Suprapubic skin (tissue), 4 donors: ENCODE results near the gene WWOX. TPM values are rescaled to one million over a fixed set of nuclear protein-coding genes. Genes with fewer than 3 reads are reported as not detected.

ENCODE experiments used
- DNase-seq, 2 donors: peaks; one replicate each; pipeline ENCODE4 v3.0.0-alpha.2; 2019; ENCODE audit warnings: low spot score in 2 of 2
- H3K27ac ChIP-seq: fragments of 200-600 bp; sonication (generic); one replicate; pipeline ENCODE4 v1.5.1; 2019
- H3K27me3 ChIP-seq: fragments of 200-600 bp; sonication (generic); one replicate; pipeline ENCODE4 v1.5.1; 2019
- H3K36me3 ChIP-seq: fragments of 200-600 bp; sonication (generic); one replicate; pipeline ENCODE4 v1.5.1; 2019
- H3K4me1 ChIP-seq: fragments of 200-600 bp; sonication (generic); one replicate; pipeline ENCODE4 v1.5.1; 2019
- H3K4me3 ChIP-seq: fragments of 200-600 bp; sonication (generic); one replicate; pipeline ENCODE4 v1.5.1; 2019; ENCODE audit warnings: mild to moderate bottlenecking
- H3K9me3 ChIP-seq: fragments of 200-600 bp; sonication (generic); one replicate; pipeline ENCODE4 v1.5.1; 2019
- CTCF ChIP-seq, 2 donors: fragments of 200-600 bp in 1 of 2; fragments of 450-650 bp in 1 of 2; sonication (generic) in 1 of 2; IDR thresholded peaks; one replicate each; pipeline ENCODE4 v1.5.1; 2016 to 2019; ENCODE audit warnings: antibody characterized with exemption in 2 of 2, mild to moderate bottlenecking in 1 of 2, moderate library complexity in 1 of 2
- EP300 ChIP-seq: sonication (generic); formaldehyde crosslinking; IDR thresholded peaks from one replicate; pipeline ENCODE4 v1.6.1; 2017; ENCODE audit warnings: antibody characterized with exemption
- POLR2A ChIP-seq, 2 donors: fragments of 450-650 bp; IDR thresholded peaks; one replicate each; pipeline ENCODE4 v1.6.1; 2017; ENCODE audit warnings: antibody characterized with exemption in 2 of 2, mild to moderate bottlenecking in 2 of 2, moderate library complexity in 2 of 2
- POLR2AphosphoS5 ChIP-seq, 3 donors: sonication (generic); formaldehyde crosslinking; IDR thresholded peaks; one replicate each; pipeline ENCODE4 v1.6.1; 2017; ENCODE audit warnings: antibody characterized with exemption in 3 of 3
- WGBS: methylation state at CpG from one replicate; pipeline ENCODE4 v1.1.5; 2018; 5-methylcytosine and 5-hydroxymethylcytosine counted together
- total RNA-seq, 4 donors: library from RNA; depleted of rRNA; stranded (reverse); fragments of >200 nt; gene quantifications; one replicate each; pipeline ENCODE4 v1.1.0, GENCODE V29; 2016

Gene WWOX
- total RNA-seq, 4 donors from 2014 or later, result 29.6 to 104 (median 47.3) TPM

- Histone ChIP-seq H3K36me3 (no peaks in the 10 kb centered on the region), H3K9me3 (no peaks in the 10 kb centered on the region), H3K27ac (no peak overlapping the region), H3K4me1 (no peaks in the 10 kb centered on the region), H3K27me3 (no peaks in the 10 kb centered on the region), H3K4me3 (no peak overlapping the region)
- WGBS, result 100% methylated on average over 3 of the region's 3 CpGs
- TF ChIP-seq CTCF (IDR thresholded peaks at IDR 0.05), result no peak
- no peak for TF ChIP-seq POLR2AphosphoS5 (IDR thresholded peaks at IDR 0.05)
- no peak for TF ChIP-seq EP300
- TF ChIP-seq POLR2A (IDR thresholded peaks at IDR 0.05), result no peak
- DNase-seq, result no peak
Observed at GRCh38 chr16:78431701-78432100, 332.2 kb downstream of the WWOX start.

GRCh38 chr16:78432451-78432850, 333.0 kb downstream of the WWOX start:
- Histone ChIP-seq H3K27me3 (no peaks in the 10 kb centered on the region), H3K27ac (no peak overlapping the region), H3K9me3 (no peaks in the 10 kb centered on the region), H3K4me3 (no peak overlapping the region), H3K36me3 (no peaks in the 10 kb centered on the region), H3K4me1 (no peaks in the 10 kb centered on the region)
- 94% methylated on average over 17 of the region's 17 CpGs for WGBS
- DNase-seq, result no peak
- TF ChIP-seq POLR2A (IDR thresholded peaks at IDR 0.05) (no peak), POLR2AphosphoS5 (IDR thresholded peaks at IDR 0.05) (no peak), EP300 (no peak), CTCF (IDR thresholded peaks at IDR 0.05) (no peak)

- Histone ChIP-seq H3K27me3 (no peaks in the 10 kb centered on the region), H3K27ac (no peak overlapping the region), H3K4me1 (no peaks in the 10 kb centered on the region), H3K9me3 (no peaks in the 10 kb centered on the region), H3K4me3 (no peak overlapping the region), H3K36me3 (no peaks in the 10 kb centered on the region)
- TF ChIP-seq POLR2A (IDR thresholded peaks at IDR 0.05) (no peak), EP300 (no peak), POLR2AphosphoS5 (IDR thresholded peaks at IDR 0.05) (no peak), CTCF (IDR thresholded peaks at IDR 0.05) (no peak)
- WGBS, result 92% methylated on average over 2 of the region's 2 CpGs
- DNase-seq, result no peak
Observed at GRCh38 chr16:78433116-78433515, 333.7 kb downstream of the WWOX start.

DNA sequence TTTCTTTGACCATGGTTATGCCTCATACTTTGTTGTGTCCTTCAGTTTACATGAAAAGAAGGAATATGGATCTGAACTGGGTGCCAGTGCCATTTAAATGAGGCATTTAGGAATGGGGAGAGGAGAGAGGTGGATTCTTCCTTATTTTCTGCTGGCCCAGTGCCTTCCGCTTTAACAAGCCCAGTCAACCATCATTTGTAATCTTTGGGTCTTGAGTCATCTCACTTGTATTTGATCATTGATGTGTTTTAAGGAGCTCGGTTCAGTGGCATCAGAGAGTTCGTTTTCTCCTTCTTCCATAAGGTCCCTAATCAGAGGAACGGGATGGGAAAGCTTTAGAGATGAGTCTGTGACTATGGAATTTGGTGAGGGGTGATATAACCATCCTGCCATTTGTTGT, 334.9 kb downstream of the WWOX start:
- TF ChIP-seq EP300 (no peak), POLR2A (IDR thresholded peaks at IDR 0.05) (no peak), CTCF (IDR thresholded peaks at IDR 0.05) (no peak), POLR2AphosphoS5 (IDR thresholded peaks at IDR 0.05) (no peak)
- no peaks in the 10 kb centered on the region for H3K9me3 ChIP-seq
- no peaks in the 10 kb centered on the region for H3K27me3 ChIP-seq
- no peaks in the 10 kb centered on the region for H3K36me3 ChIP-seq
- no peaks in the 10 kb centered on the region for H3K4me1 ChIP-seq
- H3K27ac ChIP-seq, result no peak overlapping the region
- no peak overlapping the region for H3K4me3 ChIP-seq
- DNase-seq, result no peak
- WGBS, result 96% methylated on average over 4 of the region's 4 CpGs

DNA sequence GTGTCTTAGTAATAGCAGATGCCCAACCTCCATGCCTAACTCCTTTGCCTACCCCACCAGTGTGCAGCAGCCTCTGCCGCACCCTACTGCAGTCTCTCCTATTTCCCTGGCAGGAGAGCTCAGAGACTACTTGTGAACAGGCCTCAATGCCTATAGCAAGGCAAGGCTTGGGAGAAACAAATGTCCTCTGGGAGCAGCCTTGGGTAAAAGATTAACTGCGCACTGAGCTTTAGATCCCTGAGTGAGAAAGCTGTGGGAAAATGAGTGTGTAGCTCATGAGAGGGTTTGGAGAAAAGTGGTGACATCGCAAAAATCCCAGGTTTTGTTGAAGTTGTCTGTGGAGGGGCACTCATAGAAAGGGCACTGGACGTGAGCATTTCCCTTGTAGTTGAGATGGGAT, 335.8 kb downstream of the WWOX start:
- H3K27me3 ChIP-seq, result no peaks in the 10 kb centered on the region
- no peaks in the 10 kb centered on the region for H3K36me3 ChIP-seq
- whole genome bisulfite sequencing, result 95% methylated on average over 4 of the region's 4 CpGs
- no peaks in the 10 kb centered on the region for H3K4me1 ChIP-seq
- no peak for DNase-seq
- TF ChIP-seq CTCF (IDR thresholded peaks at IDR 0.05) (no peak), EP300 (no peak), POLR2A (IDR thresholded peaks at IDR 0.05) (no peak), POLR2AphosphoS5 (IDR thresholded peaks at IDR 0.05) (no peak)
- H3K27ac ChIP-seq, result no peak overlapping the region
- no peaks in the 10 kb centered on the region for H3K9me3 ChIP-seq
- H3K4me3 ChIP-seq, result no peak overlapping the region
